ENCODE measurements around the gene ZDHHC24. TPM values are rescaled to one million over a fixed set of nuclear protein-coding genes. Genes with fewer than 3 reads are reported as not detected.

Gene ZDHHC24
- total and polyA plus RNA-seq, 2 donors (not counting 1 experiment from before 2014, with no cell fraction given) = 6.0 to 11.6 TPM

DNA sequence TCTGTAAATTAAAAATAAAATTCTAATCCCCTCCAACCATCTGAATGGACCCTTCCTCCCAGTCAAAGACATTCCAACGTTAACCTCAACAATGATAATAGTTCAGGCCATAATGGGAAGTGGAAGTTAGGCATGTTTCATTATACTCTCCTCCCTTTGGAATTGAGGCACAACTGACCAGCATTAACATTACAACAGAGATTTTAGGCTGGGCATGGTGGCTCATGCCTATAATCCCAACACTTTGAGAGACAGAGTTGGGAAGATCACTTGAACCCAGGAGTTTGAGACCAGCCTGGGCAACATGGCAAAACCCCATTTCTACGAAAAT, 25.0 kb upstream of the ZDHHC24 start:
- no peak for DNase-seq (ENCODE audit: low read depth in 2 of 2)
- TF ChIP-seq, protein P1, sequence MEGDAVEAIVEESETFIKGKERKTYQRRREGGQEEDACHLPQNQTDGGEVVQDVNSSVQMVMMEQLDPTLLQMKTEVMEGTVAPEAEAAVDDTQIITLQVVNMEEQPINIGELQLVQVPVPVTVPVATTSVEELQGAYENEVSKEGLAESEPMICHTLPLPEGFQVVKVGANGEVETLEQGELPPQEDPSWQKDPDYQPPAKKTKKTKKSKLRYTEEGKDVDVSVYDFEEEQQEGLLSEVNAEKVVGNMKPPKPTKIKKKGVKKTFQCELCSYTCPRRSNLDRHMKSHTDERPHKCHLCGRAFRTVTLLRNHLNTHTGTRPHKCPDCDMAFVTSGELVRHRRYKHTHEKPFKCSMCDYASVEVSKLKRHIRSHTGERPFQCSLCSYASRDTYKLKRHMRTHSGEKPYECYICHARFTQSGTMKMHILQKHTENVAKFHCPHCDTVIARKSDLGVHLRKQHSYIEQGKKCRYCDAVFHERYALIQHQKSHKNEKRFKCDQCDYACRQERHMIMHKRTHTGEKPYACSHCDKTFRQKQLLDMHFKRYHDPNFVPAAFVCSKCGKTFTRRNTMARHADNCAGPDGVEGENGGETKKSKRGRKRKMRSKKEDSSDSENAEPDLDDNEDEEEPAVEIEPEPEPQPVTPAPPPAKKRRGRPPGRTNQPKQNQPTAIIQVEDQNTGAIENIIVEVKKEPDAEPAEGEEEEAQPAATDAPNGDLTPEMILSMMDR (conservative IDR thresholded peaks at IDR 0.05 in 1 of 2, IDR thresholded peaks at IDR 0.05 in 1 of 2; ENCODE audit: low read depth in 1 of 2, low read length in 2 of 2) = no peak
- TF ChIP-seq EZH2 (IDR thresholded peaks at IDR 0.05; ENCODE audit: low read length, missing control alignments) = no peak

DNA sequence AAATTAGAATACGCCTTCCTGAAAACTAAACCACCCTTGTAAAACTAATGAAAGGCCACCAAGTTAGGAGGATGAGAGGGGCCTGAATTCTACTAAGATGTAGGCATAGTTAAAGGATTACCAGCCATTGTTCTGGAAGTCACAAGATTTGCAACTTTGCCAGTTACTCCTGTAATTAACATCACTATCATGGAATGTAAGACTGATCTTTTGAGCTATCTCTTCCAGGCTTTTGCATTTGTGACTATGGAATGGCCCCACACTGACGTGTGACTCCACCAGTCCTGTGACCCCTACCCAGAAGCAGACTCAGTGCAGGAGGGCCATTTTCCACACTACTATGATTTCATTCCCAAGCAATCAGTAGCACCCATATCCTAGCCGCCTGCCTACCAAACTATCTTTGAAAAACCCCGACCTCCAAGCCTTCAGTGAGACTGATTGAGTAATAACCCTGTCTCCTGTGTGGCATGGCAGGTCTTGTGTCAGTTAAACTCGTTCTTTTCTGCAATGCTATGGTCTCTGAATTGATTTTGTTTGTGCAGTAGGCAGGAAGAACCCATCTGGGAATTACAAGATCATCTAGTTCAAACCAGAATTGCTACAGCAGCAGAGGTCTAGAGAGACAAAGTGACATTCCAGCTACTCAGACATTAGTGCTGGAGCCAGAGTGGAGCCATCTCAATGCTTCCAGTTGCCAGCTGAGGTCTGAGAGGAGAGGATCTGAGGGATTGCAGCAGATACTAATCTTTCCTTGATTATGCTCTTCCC, 24.4 kb upstream of the ZDHHC24 start:
- H3K9me3 ChIP-seq (ENCODE audit: control insufficient read depth, insufficient read depth, low read depth, low read length) = no peaks in the 10 kb centered on the region
- no peaks in the 10 kb centered on the region for H4K20me1 ChIP-seq (ENCODE audit: control insufficient read depth, extremely low read depth, insufficient read depth, low read length)
- no peak overlapping the region for H3K4me2 ChIP-seq (ENCODE audit: extremely low read depth, insufficient read depth, low read length)
- H3K27ac ChIP-seq (ENCODE audit: insufficient read depth, low read length) = no peak overlapping the region
- no peak overlapping the region for H2AFZ ChIP-seq (ENCODE audit: low read length)
- no peak overlapping the region for H3K9ac ChIP-seq (ENCODE audit: insufficient read depth, low read length)
- no peaks in the 10 kb centered on the region for H3K36me3 ChIP-seq (ENCODE audit: control insufficient read depth, insufficient read depth, low read length)
- no peak overlapping the region for H3K4me3 ChIP-seq (replicated peaks in 1 of 4; ENCODE audit: control extremely low read depth in 1 of 4, insufficient read depth in 1 of 4, low read depth in 3 of 4, low read length in 4 of 4)
- H3K4me1 ChIP-seq (ENCODE audit: control insufficient read depth, extremely low read depth, insufficient read depth, low read length) = no peaks in the 10 kb centered on the region
- TF ChIP-seq, protein P1 (conservative IDR thresholded peaks at IDR 0.05 in 1 of 2, IDR thresholded peaks at IDR 0.05 in 1 of 2; ENCODE audit: low read depth in 1 of 2, low read length in 2 of 2) = no peak
- TF ChIP-seq EZH2 (IDR thresholded peaks at IDR 0.05; ENCODE audit: low read length, missing control alignments) = no peak
- H3K79me2 ChIP-seq (ENCODE audit: control insufficient read depth, insufficient read depth, low read length) = no peaks in the 10 kb centered on the region
- peaks cover 4% of the 10 kb centered on the region for H3K27me3 ChIP-seq (ENCODE audit: control insufficient read depth, insufficient read depth, low read length)
- no peak for DNase-seq (ENCODE audit: low read depth in 2 of 2)

More for the DNA sequence above, 25.0 kb upstream of the ZDHHC24 start:
- Histone ChIP-seq H3K79me2 (ENCODE audit: control insufficient read depth, insufficient read depth, low read length) (no peaks in the 10 kb centered on the region), H3K4me3 (replicated peaks in 1 of 4; ENCODE audit: control extremely low read depth in 1 of 4, insufficient read depth in 1 of 4, low read depth in 3 of 4, low read length in 4 of 4) (no peak overlapping the region), H3K9me3 (ENCODE audit: control insufficient read depth, insufficient read depth, low read depth, low read length) (no peaks in the 10 kb centered on the region), H3K4me2 (ENCODE audit: extremely low read depth, insufficient read depth, low read length) (no peak overlapping the region), H3K4me1 (ENCODE audit: control insufficient read depth, extremely low read depth, insufficient read depth, low read length) (no peaks in the 10 kb centered on the region), H3K36me3 (ENCODE audit: control insufficient read depth, insufficient read depth, low read length) (no peaks in the 10 kb centered on the region), H3K27ac (ENCODE audit: insufficient read depth, low read length) (no peak overlapping the region), H2AFZ (ENCODE audit: low read length) (no peak overlapping the region), H4K20me1 (ENCODE audit: control insufficient read depth, extremely low read depth, insufficient read depth, low read length) (no peaks in the 10 kb centered on the region), H3K27me3 (ENCODE audit: control insufficient read depth, insufficient read depth, low read length) (peaks cover 6% of the 10 kb centered on the region), H3K9ac (ENCODE audit: insufficient read depth, low read length) (no peak overlapping the region)

DNA sequence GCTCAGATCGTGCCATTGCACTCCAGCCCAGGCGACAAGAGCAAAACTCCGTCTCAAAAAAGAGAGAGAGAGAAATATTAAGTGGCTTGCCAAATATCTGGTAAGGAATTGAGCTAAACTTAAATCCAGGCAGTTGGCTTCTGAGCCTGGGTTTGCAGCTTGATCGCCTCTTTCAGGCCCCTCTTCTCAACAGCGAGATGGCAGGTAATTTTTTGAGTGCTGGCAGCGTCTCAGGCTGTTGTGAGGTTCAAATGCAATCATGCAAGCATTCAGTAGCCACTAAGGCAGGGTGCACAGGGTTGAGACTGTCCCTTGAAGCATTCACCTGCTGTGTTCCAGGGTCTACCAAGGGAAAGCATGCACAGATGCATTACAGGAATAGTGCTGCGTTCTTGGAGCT, 23.2 kb upstream of the ZDHHC24 start:
- DNase-seq (ENCODE audit: low read depth in 2 of 2) = no peak
- Histone ChIP-seq H3K4me2 (ENCODE audit: extremely low read depth, insufficient read depth, low read length) (no peak overlapping the region), H3K4me3 (replicated peaks in 1 of 4; ENCODE audit: control extremely low read depth in 1 of 4, insufficient read depth in 1 of 4, low read depth in 3 of 4, low read length in 4 of 4) (no peak overlapping the region), H3K4me1 (ENCODE audit: control insufficient read depth, extremely low read depth, insufficient read depth, low read length) (no peaks in the 10 kb centered on the region), H2AFZ (ENCODE audit: low read length) (no peak overlapping the region), H3K36me3 (ENCODE audit: control insufficient read depth, insufficient read depth, low read length) (no peaks in the 10 kb centered on the region), H3K9ac (ENCODE audit: insufficient read depth, low read length) (no peak overlapping the region), H3K79me2 (ENCODE audit: control insufficient read depth, insufficient read depth, low read length) (no peaks in the 10 kb centered on the region), H4K20me1 (ENCODE audit: control insufficient read depth, extremely low read depth, insufficient read depth, low read length) (no peaks in the 10 kb centered on the region), H3K9me3 (ENCODE audit: control insufficient read depth, insufficient read depth, low read depth, low read length) (no peaks in the 10 kb centered on the region), H3K27ac (ENCODE audit: insufficient read depth, low read length) (no peak overlapping the region), H3K27me3 (ENCODE audit: control insufficient read depth, insufficient read depth, low read length) (peaks cover 4% of the 10 kb centered on the region)
- TF ChIP-seq EZH2 (IDR thresholded peaks at IDR 0.05; ENCODE audit: low read length, missing control alignments) = no peak
- TF ChIP-seq, protein P1 (conservative IDR thresholded peaks at IDR 0.05 in 1 of 2, IDR thresholded peaks at IDR 0.05 in 1 of 2; ENCODE audit: low read depth in 1 of 2, low read length in 2 of 2) = no peak

All from fibroblast of lung (primary cell).